Activated B cell treated with CpG ODN at 0.5 μM for 24 hours (primary cell): Measurements from ENCODE around the gene SLCO2A1. TPM values are rescaled to one million over a fixed set of nuclear protein-coding genes. Genes with fewer than 3 reads are reported as not detected.

Experiments
- ATAC-seq: fragments of 200-7000 bp; cut with Tn5 transposase; one replicate; pipeline ENCODE4 v1.10.0; 2021; ENCODE audit warnings: low read depth, mild to moderate bottlenecking, moderate library complexity
- CTCF ChIA-PET: fragments of 350-600 bp; sonication (Branson Sonifier 250); formaldehyde crosslinking; loops from one replicate; lab custom pipeline; 2021; ENCODE audit warnings: antibody characterized with exemption; lab: Charles Lee
- POLR2A ChIA-PET: fragments of 350-600 bp; sonication (Branson Sonifier 250); formaldehyde crosslinking; loops from one replicate; lab custom pipeline; 2021; ENCODE audit warnings: antibody characterized with exemption; lab: Charles Lee
- DNase-seq: peaks from one replicate; pipeline ENCODE4 v3.0.0; 2022
- H3K27ac Mint-ChIP-seq: one replicate; pipeline ENCODE4 v1.8.0; 2020; ENCODE audit warnings: mixed read lengths
- H3K27me3 Mint-ChIP-seq: one replicate; pipeline ENCODE4 v1.8.0; 2021; ENCODE audit warnings: mixed read lengths
- H3K36me3 Mint-ChIP-seq: one replicate; pipeline ENCODE4 v1.8.0; 2021; ENCODE audit warnings: low read depth, mixed read lengths
- H3K4me1 Mint-ChIP-seq: one replicate; pipeline ENCODE4 v1.8.0; 2021; ENCODE audit warnings: mixed read lengths
- H3K4me3 Mint-ChIP-seq: one replicate; pipeline ENCODE4 v1.8.0; 2020; ENCODE audit warnings: mild to moderate bottlenecking, mixed read lengths
- H3K9me3 Mint-ChIP-seq: one replicate; pipeline ENCODE4 v1.8.0; 2020; ENCODE audit warnings: mixed read lengths
- intact Hi-C: fragments of 100-400 bp; cut with micrococcal nuclease; formaldehyde crosslinking; loops from one replicate; pipeline ENCODE4 v1.15.1; 2024
- total RNA-seq: library from RNA; stranded (reverse); gene quantifications from 2 replicates; pipeline ENCODE4 v1.2.3, GENCODE V29; 2022
- TF ChIP-seq, protein P1 (sequence below): fragments of 200-600 bp; IDR thresholded peaks from one replicate; pipeline ENCODE4 v1.8.0; 2022; ENCODE audit warnings: antibody characterized with exemption, mild to moderate bottlenecking

SLCO2A1 gene
- total RNA-seq, 1 donor from 2014 or later = not detected

DNA sequence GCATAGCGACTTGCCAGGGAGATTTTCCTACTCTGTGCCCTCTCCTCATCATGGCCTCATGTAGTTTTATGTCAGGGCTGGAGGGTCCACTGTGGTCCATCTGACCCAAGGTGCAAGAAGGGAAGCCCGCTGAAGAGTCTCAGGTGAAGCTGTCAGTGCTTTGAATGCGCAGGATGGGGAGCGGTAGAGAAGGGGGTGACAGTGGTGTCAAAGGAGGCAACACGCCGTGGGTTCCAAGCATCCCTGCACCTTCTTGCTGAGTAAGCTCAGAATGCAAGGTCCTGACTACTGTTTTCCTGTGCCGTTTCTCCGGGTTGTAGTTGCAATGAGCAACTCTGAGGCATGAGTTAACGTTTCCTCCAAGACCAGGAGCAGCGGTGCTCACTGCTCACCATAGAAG lies 89.2 kb downstream of the SLCO2A1 start:
- ATAC-seq = no peak
- intact Hi-C loops = no loop called here
- TF ChIP-seq, protein P1, sequence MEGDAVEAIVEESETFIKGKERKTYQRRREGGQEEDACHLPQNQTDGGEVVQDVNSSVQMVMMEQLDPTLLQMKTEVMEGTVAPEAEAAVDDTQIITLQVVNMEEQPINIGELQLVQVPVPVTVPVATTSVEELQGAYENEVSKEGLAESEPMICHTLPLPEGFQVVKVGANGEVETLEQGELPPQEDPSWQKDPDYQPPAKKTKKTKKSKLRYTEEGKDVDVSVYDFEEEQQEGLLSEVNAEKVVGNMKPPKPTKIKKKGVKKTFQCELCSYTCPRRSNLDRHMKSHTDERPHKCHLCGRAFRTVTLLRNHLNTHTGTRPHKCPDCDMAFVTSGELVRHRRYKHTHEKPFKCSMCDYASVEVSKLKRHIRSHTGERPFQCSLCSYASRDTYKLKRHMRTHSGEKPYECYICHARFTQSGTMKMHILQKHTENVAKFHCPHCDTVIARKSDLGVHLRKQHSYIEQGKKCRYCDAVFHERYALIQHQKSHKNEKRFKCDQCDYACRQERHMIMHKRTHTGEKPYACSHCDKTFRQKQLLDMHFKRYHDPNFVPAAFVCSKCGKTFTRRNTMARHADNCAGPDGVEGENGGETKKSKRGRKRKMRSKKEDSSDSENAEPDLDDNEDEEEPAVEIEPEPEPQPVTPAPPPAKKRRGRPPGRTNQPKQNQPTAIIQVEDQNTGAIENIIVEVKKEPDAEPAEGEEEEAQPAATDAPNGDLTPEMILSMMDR = no peak
- Mint-ChIP-seq H3K27ac (no peak overlapping the region), H3K9me3 (no peaks in the 10 kb centered on the region), H3K27me3 (peaks cover 7% of the 10 kb centered on the region), H3K36me3 (no peaks in the 10 kb centered on the region), H3K4me3 (no peak overlapping the region), H3K4me1 (peaks cover 3% of the 10 kb centered on the region)
- ChIA-PET CTCF (no interaction called here), POLR2A (no interaction called here)
- DNase-seq = no peak

DNA sequence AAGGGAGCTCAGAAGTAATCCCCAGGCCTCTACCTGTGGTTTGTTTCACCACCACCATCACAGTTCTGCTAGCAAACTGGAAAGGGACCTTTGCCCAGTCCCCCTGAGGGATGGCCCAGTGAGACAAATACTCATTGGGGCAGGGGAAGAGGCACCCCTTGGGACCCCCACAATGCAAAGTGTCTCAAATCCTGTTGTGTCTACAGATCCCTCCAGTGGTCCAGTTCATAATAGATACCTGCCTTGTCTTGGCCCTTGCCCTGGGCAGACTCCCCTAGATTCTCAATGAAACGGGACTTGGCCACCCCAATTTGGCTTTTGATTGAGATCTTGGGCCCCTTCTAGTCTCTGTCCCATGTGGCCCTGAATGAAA lies 90.3 kb downstream of the SLCO2A1 start:
- intact Hi-C loops = no loop called here
- CTCF ChIA-PET = no interaction called here
- no peaks in the 10 kb centered on the region for H3K36me3 Mint-ChIP-seq

DNA sequence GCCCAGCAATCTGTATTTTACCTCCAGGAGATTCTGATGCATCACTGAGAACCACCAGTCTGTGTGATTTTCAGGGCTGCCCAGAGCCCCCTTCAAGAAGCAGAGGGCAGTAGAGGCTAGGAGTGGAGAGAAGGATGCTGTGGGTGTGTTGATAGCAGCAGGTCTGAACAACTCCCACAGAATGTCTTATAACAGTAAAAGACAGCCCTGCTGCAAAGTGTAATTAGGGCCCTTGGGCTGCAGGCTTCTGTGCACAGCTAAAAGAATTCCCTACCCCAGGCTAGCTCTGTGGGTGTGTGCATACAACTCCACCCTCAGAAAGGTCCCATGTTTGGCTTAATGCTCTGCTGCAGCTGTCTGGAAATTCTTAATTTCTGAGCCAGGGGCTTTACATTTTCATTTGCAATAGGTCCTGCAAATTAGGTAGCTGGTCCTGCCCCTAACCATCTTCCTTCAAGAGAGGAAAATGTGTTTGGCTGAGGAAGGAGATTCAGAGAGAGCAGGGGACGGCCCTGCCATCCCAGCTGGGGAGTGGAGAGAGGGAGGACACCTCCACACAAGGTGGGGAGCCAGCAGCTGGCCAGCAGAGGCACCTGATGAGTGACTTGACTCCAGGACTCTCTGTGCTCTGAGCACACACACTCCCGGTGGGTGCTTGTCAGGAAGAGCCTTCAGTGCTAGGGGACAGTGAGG lies 90.8 kb downstream of the SLCO2A1 start:
- intact Hi-C loops = no loop called here
- Mint-ChIP-seq H3K36me3 (no peaks in the 10 kb centered on the region), H3K4me1 (peaks cover 3% of the 10 kb centered on the region), H3K4me3 (no peak overlapping the region), H3K27ac (no peak overlapping the region), H3K9me3 (no peaks in the 10 kb centered on the region), H3K27me3 (peaks cover 7% of the 10 kb centered on the region)
- no peak for DNase-seq
- ATAC-seq = no peak
- ChIA-PET POLR2A (no interaction called here), CTCF (no interaction called here)
- TF ChIP-seq, protein P1 = no peak

More for the DNA sequence above, 90.3 kb downstream of the SLCO2A1 start:
- POLR2A ChIA-PET = no interaction called here
- ATAC-seq = no peak
- Mint-ChIP-seq H3K4me3 (no peak overlapping the region), H3K27me3 (peaks cover 7% of the 10 kb centered on the region), H3K27ac (no peak overlapping the region), H3K9me3 (no peaks in the 10 kb centered on the region), H3K4me1 (peaks cover 3% of the 10 kb centered on the region)
- DNase-seq = no peak
- TF ChIP-seq, protein P1 = no peak

DNA sequence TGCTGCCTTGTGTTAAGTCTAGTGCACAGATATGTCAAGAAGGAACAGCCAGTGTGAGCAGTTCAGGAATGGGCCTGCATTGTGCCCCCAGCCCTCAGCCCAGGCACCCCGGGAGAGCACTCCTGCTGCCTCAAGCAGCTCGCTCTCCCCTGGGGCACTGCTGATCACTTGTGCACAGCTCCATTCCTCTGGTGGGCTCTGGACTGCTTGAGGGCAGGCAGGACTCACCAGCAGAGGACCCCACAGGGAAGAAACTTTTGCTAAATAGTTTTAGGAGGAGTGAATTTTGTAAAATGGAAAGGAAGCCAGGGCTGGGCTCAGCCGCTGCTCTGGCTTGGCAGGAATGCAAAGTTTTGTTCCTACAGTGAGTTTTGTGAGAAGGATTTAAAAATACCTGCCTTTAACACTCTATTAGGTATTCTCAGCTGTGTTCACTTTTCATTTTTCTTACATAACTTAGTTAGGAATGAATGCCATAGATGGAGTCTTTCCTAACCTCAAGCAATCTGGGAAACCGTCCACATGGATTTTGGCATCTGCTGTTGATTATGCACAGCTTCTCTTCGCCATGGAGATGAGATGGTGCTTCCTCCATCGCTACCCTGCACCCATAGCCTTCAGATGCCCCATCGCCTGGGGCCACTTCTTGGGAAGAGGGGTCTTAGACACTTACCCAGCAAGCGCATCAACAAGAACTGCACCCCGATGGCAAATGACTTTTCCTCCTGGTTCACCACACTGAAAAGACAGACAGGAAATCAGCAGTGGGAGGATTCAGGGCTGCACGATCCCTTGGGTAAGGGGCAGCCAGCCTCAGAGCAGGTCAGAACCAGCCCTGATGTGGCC lies 91.7 kb downstream of the SLCO2A1 start:
- ChIA-PET CTCF (no interaction called here), POLR2A (no interaction called here)
- ATAC-seq (no peak), DNase-seq (no peak)
- H3K27me3 Mint-ChIP-seq = peaks cover 7% of the 10 kb centered on the region
- peaks cover 3% of the 10 kb centered on the region for H3K4me1 Mint-ChIP-seq
- intact Hi-C loops = no loop called here
- TF ChIP-seq, protein P1 = no peak
- no peak overlapping the region for H3K27ac Mint-ChIP-seq
- H3K36me3 Mint-ChIP-seq = no peaks in the 10 kb centered on the region
- no peak overlapping the region for H3K4me3 Mint-ChIP-seq
- no peaks in the 10 kb centered on the region for H3K9me3 Mint-ChIP-seq

DNA sequence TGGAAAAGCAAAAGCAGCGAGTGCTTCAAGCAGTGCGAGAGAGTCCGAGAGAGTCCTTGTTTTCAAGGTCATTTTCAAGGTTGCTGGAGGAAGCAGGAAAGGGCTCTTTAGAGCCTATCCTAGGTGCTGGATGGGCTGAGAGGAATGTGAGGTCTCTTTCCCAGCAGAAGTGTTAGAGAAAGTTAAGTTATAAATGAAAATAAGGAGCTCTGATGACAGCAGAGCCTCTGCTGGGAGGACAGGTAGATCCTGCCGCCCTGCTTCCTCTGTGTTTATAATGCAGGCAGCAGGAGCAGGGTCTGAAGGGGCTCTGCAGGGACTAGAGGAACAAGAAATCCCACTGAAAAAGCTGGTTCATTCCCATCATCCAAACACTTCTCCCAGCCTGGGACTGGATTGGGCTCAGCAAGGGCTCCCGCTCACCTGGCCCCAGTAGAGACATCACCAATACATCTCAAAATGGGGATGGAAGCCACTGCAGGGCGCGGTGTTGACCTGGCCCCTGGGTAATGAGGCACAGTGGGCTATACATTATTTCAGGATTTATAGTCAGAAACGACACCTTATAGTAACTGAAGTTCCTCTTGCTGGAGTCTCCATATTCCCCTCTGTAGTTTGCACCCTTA lies 92.6 kb downstream of the SLCO2A1 start:
- no peak for DNase-seq
- no peak for ATAC-seq
- Mint-ChIP-seq H3K9me3 (no peaks in the 10 kb centered on the region), H3K36me3 (no peaks in the 10 kb centered on the region), H3K27me3 (peaks cover 4% of the 10 kb centered on the region), H3K4me3 (no peak overlapping the region), H3K27ac (no peak overlapping the region), H3K4me1 (no peaks in the 10 kb centered on the region)
- ChIA-PET POLR2A (no interaction called here), CTCF (no interaction called here)
- intact Hi-C loops = no loop called here
- TF ChIP-seq, protein P1 = no peak
